Measurements from ENCODE around the gene CSNK1D. TPM values are rescaled to one million over a fixed set of nuclear protein-coding genes. Genes with fewer than 3 reads are reported as not detected.

The CSNK1D gene
- total RNA-seq, 1 donor from 2014 or later, result 118 TPM

- Mint-ChIP-seq H3K27ac (ENCODE audit: unreplicated experiment) (peak overlapping the region; percentile 67), H3K4me3 (ENCODE audit: unreplicated experiment) (no peak overlapping the region), H3K27me3 (ENCODE audit: unreplicated experiment) (no peaks in the 10 kb centered on the region), H3K9me3 (ENCODE audit: unreplicated experiment) (no peaks in the 10 kb centered on the region), H3K36me3 (ENCODE audit: unreplicated experiment) (peaks cover 33% of the 10 kb centered on the region), H3K4me1 (ENCODE audit: unreplicated experiment) (peaks cover 68% of the 10 kb centered on the region)
- DNase-seq (ENCODE audit: extremely low spot score, unreplicated experiment), result no peak
- TF ChIP-seq CTCF (IDR thresholded peaks at IDR 0.05), result no peak
These were observed 30.4 kb downstream of the CSNK1D start for GRCh38 chr17:82242977-82243647.

- Mint-ChIP-seq H3K4me1 (ENCODE audit: unreplicated experiment) (peaks cover 68% of the 10 kb centered on the region), H3K4me3 (ENCODE audit: unreplicated experiment) (no peak overlapping the region), H3K36me3 (ENCODE audit: unreplicated experiment) (peaks cover 29% of the 10 kb centered on the region), H3K27me3 (ENCODE audit: unreplicated experiment) (no peaks in the 10 kb centered on the region), H3K27ac (ENCODE audit: unreplicated experiment) (peak overlapping the region; percentile 67), H3K9me3 (ENCODE audit: unreplicated experiment) (no peaks in the 10 kb centered on the region)
- TF ChIP-seq CTCF (IDR thresholded peaks at IDR 0.05), result no peak
- DNase-seq (ENCODE audit: extremely low spot score, unreplicated experiment), result no peak
These were observed 30.9 kb downstream of the CSNK1D start for GRCh38 chr17:82242698-82242976.

GRCh38 chr17:82241926-82242697, 31.4 kb downstream of the CSNK1D start:
- Mint-ChIP-seq H3K27me3 (ENCODE audit: unreplicated experiment) (no peaks in the 10 kb centered on the region), H3K4me3 (ENCODE audit: unreplicated experiment) (no peak overlapping the region), H3K27ac (ENCODE audit: unreplicated experiment) (peak overlapping the region; percentile 87), H3K36me3 (ENCODE audit: unreplicated experiment) (peaks cover 24% of the 10 kb centered on the region), H3K9me3 (ENCODE audit: unreplicated experiment) (no peaks in the 10 kb centered on the region), H3K4me1 (ENCODE audit: unreplicated experiment) (peaks cover 65% of the 10 kb centered on the region)
- no peak for TF ChIP-seq CTCF (IDR thresholded peaks at IDR 0.05)
- no peak for DNase-seq (ENCODE audit: extremely low spot score, unreplicated experiment)

GRCh38 chr17:82241183-82241925, 32.1 kb downstream of the CSNK1D start:
- Mint-ChIP-seq H3K4me1 (ENCODE audit: unreplicated experiment) (peaks cover 61% of the 10 kb centered on the region), H3K27me3 (ENCODE audit: unreplicated experiment) (no peaks in the 10 kb centered on the region), H3K36me3 (ENCODE audit: unreplicated experiment) (peaks cover 20% of the 10 kb centered on the region), H3K4me3 (ENCODE audit: unreplicated experiment) (peak overlapping the region; percentile 18), H3K9me3 (ENCODE audit: unreplicated experiment) (no peaks in the 10 kb centered on the region), H3K27ac (ENCODE audit: unreplicated experiment) (peak overlapping the region; percentile 87)
- TF ChIP-seq CTCF (IDR thresholded peaks at IDR 0.05), result no peak
- DNase-seq (ENCODE audit: extremely low spot score, unreplicated experiment), result no peak
